K562 (cell line): Measurements from ENCODE around the gene COMTD1. TPM values are rescaled to one million over a fixed set of nuclear protein-coding genes. Genes with fewer than 3 reads are reported as not detected.

ENCODE experiments used
- ATAC-seq: fragments of 200-7000 bp; cut with Tn5 transposase; 3 replicates; pipeline ENCODE4 v1.9.1; 2020; ENCODE audit warnings: moderate library complexity
- BruUV-seq: library from RNA; stranded (reverse); fragments of 400-500 nt; replicated peaks from 2 replicates; lab custom pipeline; 2021; lab: Mats Ljungman, UMichigan
- CTCF ChIA-PET: fragments of 300-600 bp; formaldehyde crosslinking; extraction: SDS; loops from one replicate; lab custom pipeline; 2021; ENCODE audit warnings: low intra/inter-chr PET ratio; lab: Yijun Ruan, JAX
- POLR2A ChIA-PET: fragments of 300-600, 350-650 bp; sonication (Branson Sonifier 250); formaldehyde crosslinking; extraction: SDS; loops from one replicate; lab custom pipeline; 2021; ENCODE audit warnings: antibody characterized with exemption, inconsistent platforms; lab: Yijun Ruan, JAX
- DNase-seq, 4 experiments: peaks; one replicate each; pipeline versions ENCODE4 v3.0.0 to v3.0.0-alpha.2; 2011 to 2018; ENCODE audit warnings: low spot score in 3 of 4, mixed read lengths in 3 of 4; ENCODE audit errors: extremely low read depth in 1 of 4
- FAIRE-seq: peaks from 2 replicates; lab custom pipeline; 2011; peaks lifted over from hg19 to GRCh38; lab: Jason Lieb, UNC
- H2AFZ ChIP-seq: 2 replicates; pipeline ENCODE4 v1.6.0; 2011; ENCODE audit warnings: low read depth, low read length, control low read depth, inconsistent platforms
- H3K27ac ChIP-seq: fragments of 200-600 bp; 3 replicates; pipeline ENCODE4 v1.8.0; 2011; ENCODE audit warnings: low read depth, mild to moderate bottlenecking, control low read depth, inconsistent platforms, low read length, moderate library complexity, mixed read lengths; ENCODE audit errors: extremely low read depth
- H3K27me3 ChIP-seq, 2 experiments: fragments of 300-600 bp in 1 of 2; 2 replicates in 1 of 2; 3 replicates in 1 of 2; pipeline versions ENCODE4 v1.6.0 to v1.8.0; 2011; ENCODE audit warnings: inconsistent platforms in 2 of 2, low read length in 2 of 2, mild to moderate bottlenecking in 1 of 2, mixed read lengths in 1 of 2, moderate library complexity in 1 of 2; ENCODE audit not compliant: control insufficient read depth in 2 of 2, insufficient read depth in 2 of 2
- H3K36me3 ChIP-seq: fragments of 300-600 bp; 3 replicates; pipeline ENCODE4 v1.8.0; 2011; ENCODE audit warnings: mild to moderate bottlenecking, low read length, inconsistent platforms; ENCODE audit not compliant: control insufficient read depth, insufficient read depth
- H3K4me1 ChIP-seq, 2 experiments: fragments of 200-600 bp in 1 of 2; replicated peaks in 1 of 2; 2 replicates in 1 of 2; 3 replicates in 1 of 2; pipeline versions ENCODE4 v1.5.1 to v1.8.0; 2011; ENCODE audit warnings: inconsistent platforms in 2 of 2, low read length in 2 of 2, mild to moderate bottlenecking in 1 of 2, mixed read lengths in 1 of 2, moderate library complexity in 1 of 2; ENCODE audit not compliant: control insufficient read depth in 2 of 2, insufficient read depth in 2 of 2
- H3K4me2 ChIP-seq: 2 replicates; pipeline ENCODE4 v1.6.1; 2011; ENCODE audit warnings: low read length, control low read depth, inconsistent platforms, mixed read lengths; ENCODE audit not compliant: insufficient read depth
- H3K4me3 ChIP-seq: fragments of 200-600 bp; sonication (generic), shearing (Covaris generic); 2 replicates; pipeline ENCODE4 v1.5.1; 2016; ENCODE audit warnings: control low read depth, inconsistent platforms
- H3K79me2 ChIP-seq: fragments of 200-600 bp; 3 replicates; pipeline ENCODE4 v1.8.0; 2011; ENCODE audit warnings: low read length, inconsistent platforms; ENCODE audit not compliant: control insufficient read depth, insufficient read depth
- H3K9ac ChIP-seq, 2 experiments: 2 replicates each; pipeline versions ENCODE4 v1.6.0 to v1.6.1; 2011; ENCODE audit warnings: low read depth in 2 of 2, low read length in 2 of 2, control low read depth in 1 of 2, inconsistent platforms in 1 of 2, mild to moderate bottlenecking in 1 of 2, mixed read lengths in 1 of 2; ENCODE audit not compliant: insufficient read depth in 1 of 2
- H3K9me1 ChIP-seq: one replicate; pipeline ENCODE4 v1.6.0; 2011; ENCODE audit warnings: inconsistent platforms, mild to moderate bottlenecking, low read length, moderate library complexity; ENCODE audit not compliant: control insufficient read depth, insufficient read depth
- H3K9me3 ChIP-seq: replicated peaks from 2 replicates; pipeline ENCODE4 v1.5.1; 2011; ENCODE audit warnings: low read depth, low read length, inconsistent platforms; ENCODE audit not compliant: control insufficient read depth, insufficient read depth
- H4K20me1 ChIP-seq: replicated peaks from 2 replicates; pipeline ENCODE4 v1.6.1; 2011; ENCODE audit warnings: low read length, inconsistent platforms, mixed read lengths; ENCODE audit not compliant: control insufficient read depth, insufficient read depth
- CBX1 ChIP-seq: sonication (generic); IDR thresholded peaks from 2 replicates; pipeline ENCODE4 v1.6.1; 2016; ENCODE audit warnings: antibody characterized with exemption, low read depth, mild to moderate bottlenecking
- DPF2 ChIP-seq: fragments of 450-650 bp; IDR thresholded peaks from 2 replicates; pipeline ENCODE4 v1.6.1; 2016
- ESRRB ChIP-seq: fragments of 250-450 bp; sonication (Bioruptor Pico); IDR thresholded peaks from 2 replicates; pipeline ENCODE4 v1.5.0; 2020; ENCODE audit warnings: mild to moderate bottlenecking, moderate library complexity, borderline replicate concordance
- NR2C1 ChIP-seq, 2 experiments: fragments of 450-650 bp; IDR thresholded peaks; 2 replicates each; pipeline ENCODE4 v1.6.1; 2017; ENCODE audit warnings: mild to moderate bottlenecking in 2 of 2, antibody characterized with exemption in 1 of 2, inconsistent platforms in 1 of 2, missing compliant biosample characterization in 1 of 2, missing genetic modification characterization in 1 of 2
- NRF1 ChIP-seq, 2 experiments: fragments of 450-650 bp; IDR thresholded peaks in 1 of 2; conservative IDR thresholded peaks in 1 of 2; 2 replicates each; pipeline ENCODE4 v1.6.1; 2014; ENCODE audit warnings: mild to moderate bottlenecking in 2 of 2
- NUFIP1 ChIP-seq: fragments of 450-650 bp; IDR thresholded peaks from 2 replicates; pipeline ENCODE4 v1.6.1; 2018; ENCODE audit not compliant: partially characterized antibody
- PYGO2 ChIP-seq: fragments of 450-650 bp; IDR thresholded peaks from 2 replicates; pipeline ENCODE4 v1.6.1; 2016; ENCODE audit warnings: mild to moderate bottlenecking, missing genetic modification characterization, moderate library complexity, missing compliant biosample characterization
- ZBTB7A ChIP-seq: IDR thresholded peaks from 2 replicates; pipeline ENCODE4 v1.6.1; 2011; ENCODE audit warnings: low read depth, mild to moderate bottlenecking, low read length, moderate library complexity, borderline replicate concordance; ENCODE audit not compliant: control insufficient read depth
- ZNF24 ChIP-seq: fragments of 450-650 bp; IDR thresholded peaks from 2 replicates; pipeline ENCODE4 v1.6.1; 2016
- ZNF354B ChIP-seq: fragments of 250-450 bp; sonication (Bioruptor Pico); IDR thresholded peaks from 2 replicates; pipeline ENCODE4 v1.4.0; 2020
- WGBS: fragments of 100-300 bp; shearing (Covaris generic); methylation state at CpG from one replicate; pipeline ENCODE4 v1.1.6; 2016; ENCODE audit warnings: low coverage, mixed read lengths; ENCODE audit not compliant: insufficient coverage; ENCODE audit errors: missing lambda C conversion rate; 5-methylcytosine and 5-hydroxymethylcytosine counted together
- in situ Hi-C: fragments of 300-500 bp; cut with MboI; formaldehyde crosslinking; loops from 4 replicates; pipeline ENCODE4 v1.15.0; 2018; ENCODE audit warnings: inconsistent platforms, mixed read lengths
- intact Hi-C: fragments of 100-400 bp; cut with micrococcal nuclease; formaldehyde crosslinking; loops from 2 replicates; pipeline ENCODE4 v1.14.2; 2022
- polyA plus RNA-seq, 8 experiments: library from polyadenylated mRNA; depleted of rRNA in 4 of 8; stranded (reverse) in 5 of 8; unstranded in 3 of 8; fragments of >200 nt; fragmentation: Nextera tagmentation in 2 of 8; fragmentation: Illumina TruSeq in 1 of 8; extraction: Ambion mirVana in 2 of 8; extraction: Trizol in 1 of 8; gene quantifications; 2 replicates each; pipeline versions ENCODE4 v1.2.1 to v1.2.3, GENCODE V29; 2011 to 2014; ENCODE audit warnings: inconsistent platforms in 1 of 8, missing spikeins in 1 of 8
- total RNA-seq, 7 experiments: library from RNA; depleted of rRNA in 6 of 7; stranded (reverse); fragments of >200 nt in 6 of 7; fragmentation: Illumina TruSeq in 2 of 7; extraction: Trizol in 2 of 7; gene quantifications; 2 replicates each; pipeline versions ENCODE4 v1.2.1 to v1.2.3, GENCODE V29; 2011 to 2021; ENCODE audit warnings: low replicate concordance in 1 of 7
- TF ChIP-seq, protein P1 (sequence below): fragments of 450-650 bp; formaldehyde crosslinking; IDR thresholded peaks from 2 replicates; pipeline ENCODE4 v1.4.0; 2020; ENCODE audit warnings: mild to moderate bottlenecking, moderate library complexity
- TF ChIP-seq, protein P2 (sequence below): fragments of 450-650 bp; IDR thresholded peaks from 2 replicates; pipeline ENCODE4 v1.6.1; 2017; ENCODE audit warnings: antibody characterized with exemption, mild to moderate bottlenecking
- TF ChIP-seq, protein P3 (sequence below), 2 experiments: fragments of 450-650 bp in 1 of 2; sonication (generic) in 1 of 2; formaldehyde crosslinking in 1 of 2; IDR thresholded peaks in 1 of 2; conservative IDR thresholded peaks in 1 of 2; 2 replicates each; pipeline versions ENCODE4 v1.6.1 to v1.8.1; 2016 to 2023; ENCODE audit warnings: mild to moderate bottlenecking in 2 of 2, moderate library complexity in 2 of 2, inconsistent platforms in 1 of 2, missing genetic modification reagents in 1 of 2
- TF ChIP-seq, protein P4 (sequence below): fragments of 250-450 bp; sonication (Bioruptor Pico); IDR thresholded peaks from 2 replicates; pipeline ENCODE4 v1.8.0; 2022; ENCODE audit warnings: moderate library complexity, mild to moderate bottlenecking, inconsistent platforms

The COMTD1 gene
- total and polyA plus RNA-seq, 9 of the 15 experiments (the other 6 are each of a cell fraction or from before 2014, with no cell fraction given): 0.41 to 112 (median 13.7) TPM

DNA sequence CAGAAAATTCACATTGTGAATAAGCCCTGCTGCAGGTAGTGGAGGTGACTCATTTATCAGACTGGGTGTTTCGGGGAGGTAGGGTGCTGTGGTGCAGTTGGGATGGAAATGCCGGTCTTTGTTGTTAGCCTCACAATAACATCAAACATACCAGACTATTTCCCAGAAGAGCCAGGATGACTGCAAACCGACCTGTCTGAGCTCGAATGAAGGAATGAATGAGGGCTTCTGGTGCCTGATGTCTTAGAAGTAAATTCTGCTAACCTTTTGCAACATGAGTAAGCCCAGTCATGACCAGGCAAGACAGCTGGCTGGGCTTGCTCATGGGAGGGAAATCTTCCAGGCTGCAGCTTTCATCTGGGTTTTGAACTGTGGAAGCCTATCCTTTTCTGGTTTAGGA lies 27.6 kb downstream of the COMTD1 start:
- 50% methylated on average over 4 of the region's 4 CpGs for WGBS
- peak in 1 of 4 experiments; percentile 60 for DNase-seq
- no peaks in the 10 kb centered on the region for H3K27me3 ChIP-seq
- BruUV-seq: no TSS peak
- peaks cover 28% of the 10 kb centered on the region for H3K79me2 ChIP-seq
- peaks cover 21% of the 10 kb centered on the region for H3K36me3 ChIP-seq
- no peak overlapping the region for H3K4me2 ChIP-seq
- no peak overlapping the region for H3K4me3 ChIP-seq
- H3K27ac ChIP-seq: peak overlapping the region; percentile 30; the same call in 2 of the 3 replicates
- in situ Hi-C loops: no loop called here
- no peak for ATAC-seq
- no peak overlapping the region; a peak in 1 of 4 replicates for H3K9ac ChIP-seq
- H3K9me1 ChIP-seq: no peaks in the 10 kb centered on the region
- CTCF ChIA-PET: no interaction called here
- intact Hi-C loops: no loop called here
- no peak for FAIRE-seq
- POLR2A ChIA-PET: interaction anchor here (0.7 to 8.9 kb wide), 8 partner anchors 9 to 80 kb away, joined by 3 to 74 read pairs (median 3); no protein-coding TSS in a partner anchor
- peaks cover 39 to 44% of the 10 kb centered on the region in 2 experiments for H3K4me1 ChIP-seq
- 0 out of 2 replicates have a peak, but pooled peaks cover 7% of the 10 kb centered on the region for H4K20me1 ChIP-seq
- H3K9me3 ChIP-seq: no peaks in the 10 kb centered on the region
- H2AFZ ChIP-seq: peak overlapping the region; percentile 73
- TF ChIP-seq PYGO2 (tag) (no peak), NR2C1 (IDR thresholded peaks at IDR 0.05) (no peak), NR2C1 (tag; IDR thresholded peaks at IDR 0.05) (no peak), DPF2 (peak; percentile 53; the same call in 1 of the 2 replicates), NUFIP1 (peak; percentile 45), ZBTB7A (0 out of 2 replicates have a peak, but pooled peaks have one; percentile 8), NRF1 (conservative IDR thresholded peaks at IDR 0.05 in 1 of 2, IDR thresholded peaks at IDR 0.05 in 1 of 2) (peak in 1 of 2 experiments; percentile 18; a peak in 1 of 4 replicates), ZNF354B (CRISPR knock-in tag) (no peak), ZNF24 (peak; percentile 89), CBX1 (no peak), ESRRB (CRISPR knock-in tag) (no peak)
- TF ChIP-seq, protein P1, sequence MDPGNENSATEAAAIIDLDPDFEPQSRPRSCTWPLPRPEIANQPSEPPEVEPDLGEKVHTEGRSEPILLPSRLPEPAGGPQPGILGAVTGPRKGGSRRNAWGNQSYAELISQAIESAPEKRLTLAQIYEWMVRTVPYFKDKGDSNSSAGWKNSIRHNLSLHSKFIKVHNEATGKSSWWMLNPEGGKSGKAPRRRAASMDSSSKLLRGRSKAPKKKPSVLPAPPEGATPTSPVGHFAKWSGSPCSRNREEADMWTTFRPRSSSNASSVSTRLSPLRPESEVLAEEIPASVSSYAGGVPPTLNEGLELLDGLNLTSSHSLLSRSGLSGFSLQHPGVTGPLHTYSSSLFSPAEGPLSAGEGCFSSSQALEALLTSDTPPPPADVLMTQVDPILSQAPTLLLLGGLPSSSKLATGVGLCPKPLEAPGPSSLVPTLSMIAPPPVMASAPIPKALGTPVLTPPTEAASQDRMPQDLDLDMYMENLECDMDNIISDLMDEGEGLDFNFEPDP: no peak
- TF ChIP-seq, protein P2, sequence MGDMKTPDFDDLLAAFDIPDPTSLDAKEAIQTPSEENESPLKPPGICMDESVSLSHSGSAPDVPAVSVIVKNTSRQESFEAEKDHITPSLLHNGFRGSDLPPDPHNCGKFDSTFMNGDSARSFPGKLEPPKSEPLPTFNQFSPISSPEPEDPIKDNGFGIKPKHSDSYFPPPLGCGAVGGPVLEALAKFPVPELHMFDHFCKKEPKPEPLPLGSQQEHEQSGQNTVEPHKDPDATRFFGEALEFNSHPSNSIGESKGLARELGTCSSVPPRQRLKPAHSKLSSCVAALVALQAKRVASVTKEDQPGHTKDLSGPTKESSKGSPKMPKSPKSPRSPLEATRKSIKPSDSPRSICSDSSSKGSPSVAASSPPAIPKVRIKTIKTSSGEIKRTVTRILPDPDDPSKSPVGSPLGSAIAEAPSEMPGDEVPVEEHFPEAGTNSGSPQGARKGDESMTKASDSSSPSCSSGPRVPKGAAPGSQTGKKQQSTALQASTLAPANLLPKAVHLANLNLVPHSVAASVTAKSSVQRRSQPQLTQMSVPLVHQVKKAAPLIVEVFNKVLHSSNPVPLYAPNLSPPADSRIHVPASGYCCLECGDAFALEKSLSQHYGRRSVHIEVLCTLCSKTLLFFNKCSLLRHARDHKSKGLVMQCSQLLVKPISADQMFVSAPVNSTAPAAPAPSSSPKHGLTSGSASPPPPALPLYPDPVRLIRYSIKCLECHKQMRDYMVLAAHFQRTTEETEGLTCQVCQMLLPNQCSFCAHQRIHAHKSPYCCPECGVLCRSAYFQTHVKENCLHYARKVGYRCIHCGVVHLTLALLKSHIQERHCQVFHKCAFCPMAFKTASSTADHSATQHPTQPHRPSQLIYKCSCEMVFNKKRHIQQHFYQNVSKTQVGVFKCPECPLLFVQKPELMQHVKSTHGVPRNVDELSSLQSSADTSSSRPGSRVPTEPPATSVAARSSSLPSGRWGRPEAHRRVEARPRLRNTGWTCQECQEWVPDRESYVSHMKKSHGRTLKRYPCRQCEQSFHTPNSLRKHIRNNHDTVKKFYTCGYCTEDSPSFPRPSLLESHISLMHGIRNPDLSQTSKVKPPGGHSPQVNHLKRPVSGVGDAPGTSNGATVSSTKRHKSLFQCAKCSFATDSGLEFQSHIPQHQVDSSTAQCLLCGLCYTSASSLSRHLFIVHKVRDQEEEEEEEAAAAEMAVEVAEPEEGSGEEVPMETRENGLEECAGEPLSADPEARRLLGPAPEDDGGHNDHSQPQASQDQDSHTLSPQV: 0 out of 2 replicates have a peak, but pooled peaks have one; percentile 39
- TF ChIP-seq, protein P3, sequence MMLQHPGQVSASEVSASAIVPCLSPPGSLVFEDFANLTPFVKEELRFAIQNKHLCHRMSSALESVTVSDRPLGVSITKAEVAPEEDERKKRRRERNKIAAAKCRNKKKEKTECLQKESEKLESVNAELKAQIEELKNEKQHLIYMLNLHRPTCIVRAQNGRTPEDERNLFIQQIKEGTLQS (IDR thresholded peaks at IDR 0.05): peak; percentile 60
- TF ChIP-seq, protein P3 (CRISPR knock-in tag; conservative IDR thresholded peaks at IDR 0.05): no peak
- TF ChIP-seq, protein P4, sequence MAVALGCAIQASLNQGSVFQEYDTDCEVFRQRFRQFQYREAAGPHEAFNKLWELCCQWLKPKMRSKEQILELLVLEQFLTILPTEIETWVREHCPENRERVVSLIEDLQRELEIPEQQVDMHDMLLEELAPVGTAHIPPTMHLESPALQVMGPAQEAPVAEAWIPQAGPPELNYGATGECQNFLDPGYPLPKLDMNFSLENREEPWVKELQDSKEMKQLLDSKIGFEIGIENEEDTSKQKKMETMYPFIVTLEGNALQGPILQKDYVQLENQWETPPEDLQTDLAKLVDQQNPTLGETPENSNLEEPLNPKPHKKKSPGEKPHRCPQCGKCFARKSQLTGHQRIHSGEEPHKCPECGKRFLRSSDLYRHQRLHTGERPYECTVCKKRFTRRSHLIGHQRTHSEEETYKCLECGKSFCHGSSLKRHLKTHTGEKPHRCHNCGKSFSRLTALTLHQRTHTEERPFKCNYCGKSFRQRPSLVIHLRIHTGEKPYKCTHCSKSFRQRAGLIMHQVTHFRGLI: peak; percentile 98; the same call in 1 of the 2 replicates
